ENCODE data around the gene EFNB2.

Gene EFNB2

DNA sequence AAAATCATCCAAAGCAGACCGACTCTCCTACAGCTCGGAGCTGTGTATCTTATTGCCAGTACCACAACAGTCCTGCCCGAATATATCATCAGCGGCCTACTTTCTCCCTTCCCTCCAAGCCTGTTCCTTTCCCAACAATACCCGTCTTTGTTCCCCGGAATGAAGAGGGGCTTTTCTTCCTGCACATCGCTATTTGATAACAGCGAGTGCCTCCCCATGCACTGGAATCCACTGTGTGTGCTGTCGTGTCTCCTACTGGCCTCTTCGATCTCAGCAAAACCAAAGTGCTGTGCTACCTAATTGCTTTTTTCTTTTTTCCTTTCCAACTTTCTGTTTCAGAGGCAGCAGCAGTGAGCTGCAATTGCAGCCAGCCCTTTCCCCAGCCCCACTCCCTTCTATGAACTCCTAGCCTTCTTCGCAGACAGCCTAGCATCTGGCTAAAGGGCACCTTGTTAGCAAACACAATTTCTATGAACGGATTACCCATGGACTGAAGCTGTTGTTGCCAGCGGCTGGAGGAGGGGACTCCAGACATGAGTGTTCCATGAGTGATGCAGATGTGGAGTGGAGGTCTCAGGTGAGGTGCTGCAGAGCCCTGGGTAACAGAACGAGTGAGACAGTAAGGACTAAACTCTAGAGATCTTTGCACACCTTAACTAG lies 43.4 kb downstream of the EFNB2 start:
- H3K4me3 ChIP-seq: no peak overlapping the region
- H3K27ac ChIP-seq: no peak overlapping the region

DNA sequence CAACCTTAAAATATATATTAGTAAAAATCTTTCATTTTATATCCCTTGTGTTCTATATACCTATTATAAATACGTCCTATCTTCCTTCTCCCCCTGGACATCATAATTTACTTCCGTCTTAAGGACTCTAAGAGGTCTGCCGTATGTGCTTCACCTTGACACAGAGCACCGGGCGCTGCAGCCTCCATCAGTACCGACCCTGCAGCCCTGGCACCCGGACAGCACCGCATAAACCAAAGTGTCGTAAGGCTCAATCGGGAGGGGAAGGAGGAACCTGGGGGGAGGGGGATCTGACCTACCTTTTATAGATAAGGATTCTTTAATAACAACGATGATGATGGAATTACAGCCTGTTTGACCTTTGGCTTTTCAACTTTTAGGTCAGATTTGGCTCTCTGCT lies 44.0 kb downstream of the EFNB2 start:
- H3K4me3 ChIP-seq: no peak overlapping the region
- peak overlapping the region in 1 of 21 experiments; percentile 42 for H3K27ac ChIP-seq

GRCh38 chr13:106490569-106491321 lies 44.7 kb downstream of the EFNB2 start:
- H3K27ac ChIP-seq: no peak overlapping the region
- no peak overlapping the region for H3K4me3 ChIP-seq

- Histone ChIP-seq H3K4me3 (no peak overlapping the region), H3K27ac (no peak overlapping the region)
These were observed 45.5 kb downstream of the EFNB2 start for GRCh38 chr13:106489849-106490568.

DNA sequence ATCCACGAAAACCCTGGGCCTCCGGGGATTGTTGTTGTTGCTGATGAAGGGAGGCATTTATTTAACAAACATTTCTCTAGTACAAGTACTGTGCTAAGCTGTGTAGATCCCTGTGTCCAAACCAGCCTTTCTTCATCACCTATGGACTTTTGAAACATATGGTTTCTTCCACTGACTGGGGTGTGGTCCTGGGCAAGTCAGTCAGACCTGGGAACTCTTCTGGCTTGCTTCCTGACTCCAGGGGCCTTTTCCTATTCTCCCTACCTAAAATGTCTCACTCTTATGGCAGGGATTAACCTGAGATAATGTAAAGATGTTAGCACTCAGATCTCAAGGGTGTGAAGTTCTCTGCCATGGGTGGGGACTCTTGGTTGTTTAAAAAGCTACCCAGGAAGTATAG lies 46.8 kb downstream of the EFNB2 start:
- no peak overlapping the region for H3K4me3 ChIP-seq
- H3K27ac ChIP-seq: no peak overlapping the region

DNA sequence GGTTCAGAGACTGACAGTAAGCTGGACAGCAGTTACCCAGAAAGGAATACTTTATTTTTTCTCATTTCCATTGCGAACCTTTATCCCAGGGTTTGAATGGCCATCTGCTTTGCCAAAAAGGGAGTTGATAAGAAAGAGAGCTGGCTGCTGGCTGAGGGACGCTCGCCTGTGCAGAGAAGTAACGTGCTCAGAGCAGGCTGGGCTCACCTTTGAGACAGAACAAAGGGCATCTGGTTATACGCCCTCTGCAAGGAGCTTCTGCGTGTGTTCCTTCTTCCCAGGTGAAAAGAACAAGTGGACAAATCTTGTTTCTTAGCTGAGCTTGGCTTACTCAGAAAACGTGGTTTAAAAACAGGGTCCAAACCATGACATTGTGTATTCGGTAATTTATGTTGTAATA lies 47.4 kb downstream of the EFNB2 start:
- H3K4me3 ChIP-seq: no peak overlapping the region
- no peak overlapping the region for H3K27ac ChIP-seq

DNA sequence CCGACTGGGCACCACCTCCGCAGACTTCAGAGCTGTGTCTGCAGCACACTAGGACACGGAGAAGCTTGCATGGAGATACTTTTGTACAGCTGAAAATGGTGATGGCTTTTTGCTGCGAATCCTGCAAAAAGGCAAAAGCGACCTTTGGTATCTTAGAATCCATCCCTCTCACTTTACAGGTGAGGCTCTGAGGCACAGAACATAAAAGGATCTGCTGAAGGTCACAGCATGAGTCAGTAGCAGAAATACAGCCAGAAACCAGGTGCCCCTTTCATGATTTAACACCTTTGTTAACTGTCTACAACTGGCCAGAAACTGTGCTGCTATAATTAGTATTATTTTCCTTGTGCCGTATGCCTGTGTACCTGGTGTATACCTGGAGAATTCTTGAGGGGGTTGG lies 48.3 kb downstream of the EFNB2 start:
- H3K4me3 ChIP-seq: no peak overlapping the region
- no peak overlapping the region for H3K27ac ChIP-seq

DNA sequence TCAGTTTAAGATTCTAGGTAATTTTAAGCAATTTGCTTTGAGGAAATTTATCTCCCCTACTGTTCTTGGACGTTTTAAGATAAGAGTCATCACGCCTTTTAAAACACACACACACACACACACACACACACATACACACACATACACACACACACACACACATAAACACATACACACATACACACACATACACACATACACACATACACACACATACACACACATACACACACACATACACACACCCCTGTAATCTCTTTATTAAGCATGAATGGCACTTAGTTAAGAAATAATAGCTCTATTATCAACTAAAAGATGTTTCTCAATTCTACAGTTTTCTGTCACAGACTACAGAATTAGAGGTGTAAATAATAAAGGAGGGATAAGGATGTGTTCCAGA lies 49.2 kb downstream of the EFNB2 start:
- H3K4me3 ChIP-seq: no peak overlapping the region
- no peak overlapping the region for H3K27ac ChIP-seq

DNA sequence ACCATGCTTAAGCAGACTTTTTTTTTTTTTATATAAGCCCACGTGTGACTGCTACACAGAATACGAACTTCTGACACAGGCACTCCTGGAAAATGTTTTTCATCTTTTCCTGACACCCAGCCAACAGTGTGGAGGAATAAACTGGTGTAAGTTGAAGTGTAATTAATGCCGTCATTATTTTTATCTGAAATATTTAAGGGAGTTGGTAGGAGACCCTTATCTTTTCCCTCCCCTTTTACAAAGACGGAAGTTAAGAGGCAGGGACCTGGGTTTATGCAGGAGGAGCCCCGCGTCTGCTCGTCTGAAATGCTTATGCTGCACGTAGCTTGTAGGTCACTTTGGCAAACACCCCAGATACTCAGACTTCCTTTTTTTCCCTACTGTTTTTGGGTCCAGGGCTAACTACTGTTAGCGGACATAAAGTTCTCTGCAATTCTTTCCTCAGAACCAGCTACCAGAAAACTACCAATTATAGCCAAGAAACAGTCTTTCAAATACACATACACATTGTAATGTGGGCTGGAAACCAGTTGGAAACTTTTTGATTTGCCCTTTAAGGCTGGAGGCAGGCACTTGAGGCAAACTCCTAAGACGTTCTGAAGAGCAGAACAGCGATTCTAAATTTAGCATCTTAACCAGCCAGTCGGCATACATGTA lies 50.8 kb downstream of the EFNB2 start:
- Histone ChIP-seq H3K27ac (no peak overlapping the region), H3K4me3 (no peak overlapping the region)

GRCh38 chr13:106484084-106484483 lies 51.4 kb downstream of the EFNB2 start:
- Histone ChIP-seq H3K4me3 (no peak overlapping the region), H3K27ac (no peak overlapping the region)

DNA sequence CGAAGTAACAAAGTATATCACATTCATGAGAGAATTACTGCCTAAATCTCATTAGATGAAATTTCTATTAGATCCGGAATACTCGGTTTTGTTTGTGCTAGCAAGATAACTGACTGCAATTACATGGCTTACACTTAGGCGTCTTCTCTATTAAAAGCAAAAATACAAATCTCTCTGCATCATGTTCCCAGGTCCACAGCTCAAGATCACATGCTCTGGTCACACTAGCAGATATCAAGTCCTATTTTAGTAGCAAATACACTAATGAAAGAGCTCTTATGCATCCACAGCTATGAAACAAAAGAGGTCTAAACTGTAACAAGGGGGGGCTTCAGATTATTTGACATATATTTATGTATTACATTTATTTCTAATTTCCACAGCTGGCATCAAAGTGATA lies 53.5 kb downstream of the EFNB2 start:
- H3K4me3 ChIP-seq: no peak overlapping the region
- no peak overlapping the region for H3K27ac ChIP-seq

- H3K27ac ChIP-seq: no peak overlapping the region
- no peak overlapping the region for H3K4me3 ChIP-seq
These were observed 55.0 kb downstream of the EFNB2 start for GRCh38 chr13:106480351-106480910.

DNA sequence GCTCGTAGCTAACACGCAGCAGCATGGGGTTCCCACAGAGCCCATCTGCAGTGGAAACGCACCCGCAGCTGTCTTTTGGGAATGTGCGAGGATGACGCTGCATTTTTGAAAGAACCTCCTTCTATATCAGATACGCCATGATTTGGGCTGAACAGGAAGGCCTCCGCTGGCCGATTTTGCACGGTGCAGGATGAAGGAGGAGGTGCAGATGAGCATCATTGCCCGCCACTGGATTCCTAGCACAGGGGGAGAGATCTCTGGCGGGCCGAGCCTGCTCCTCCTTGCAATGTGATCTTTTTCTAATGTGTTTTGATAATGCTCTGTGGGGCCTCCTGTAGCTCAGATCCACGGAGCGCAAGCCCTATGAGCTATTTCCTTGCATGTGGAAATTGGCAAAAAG lies 55.5 kb downstream of the EFNB2 start:
- Histone ChIP-seq H3K27ac (no peak overlapping the region), H3K4me3 (no peak overlapping the region)

DNA sequence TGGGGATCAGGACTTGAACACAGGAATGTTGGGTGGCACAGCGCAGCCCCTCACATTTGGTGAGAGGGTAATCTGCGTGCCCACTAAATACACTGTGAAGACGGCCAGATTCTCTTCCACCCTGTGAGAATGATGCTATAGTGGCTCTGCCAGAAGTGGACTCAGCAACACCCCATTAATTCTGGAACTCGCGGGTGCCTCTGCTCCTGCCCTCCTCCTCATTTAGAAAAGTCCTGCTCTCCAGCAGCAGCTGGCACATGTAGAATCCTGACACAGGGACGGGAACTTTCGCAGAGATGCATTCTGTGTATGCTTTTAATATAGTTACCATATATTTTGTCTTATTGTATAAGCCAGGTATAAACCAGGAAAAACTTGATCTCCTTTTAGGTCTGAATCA lies 57.3 kb downstream of the EFNB2 start:
- Histone ChIP-seq H3K4me3 (no peak overlapping the region), H3K27ac (no peak overlapping the region)

GRCh38 chr13:106477303-106477702 lies 58.2 kb downstream of the EFNB2 start:
- no peak overlapping the region for H3K27ac ChIP-seq
- no peak overlapping the region for H3K4me3 ChIP-seq

GRCh38 chr13:106475852-106476251 lies 59.6 kb downstream of the EFNB2 start:
- Histone ChIP-seq H3K4me3 (no peak overlapping the region), H3K27ac (no peak overlapping the region)

DNA sequence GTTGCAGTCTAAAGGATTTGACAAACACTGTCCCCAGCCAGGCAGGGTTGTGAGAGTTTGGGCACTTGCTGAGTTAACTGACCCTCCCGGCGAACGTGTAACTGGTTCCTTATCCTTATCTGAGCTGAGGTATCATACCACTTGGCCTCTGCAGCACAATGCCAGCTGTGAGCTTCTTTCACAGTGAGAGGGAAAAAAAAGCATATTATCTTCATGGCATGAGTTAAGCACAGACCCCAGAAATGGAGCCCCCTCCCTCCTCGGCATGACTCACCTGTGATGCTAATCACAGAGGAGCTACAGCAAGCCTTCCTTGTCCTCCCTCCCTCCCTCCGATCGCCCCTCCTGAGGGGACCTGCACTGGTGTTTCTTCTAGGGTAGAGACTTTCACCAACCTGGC lies 60.5 kb downstream of the EFNB2 start:
- Histone ChIP-seq H3K4me3 (no peak overlapping the region), H3K27ac (no peak overlapping the region)

GRCh38 chr13:106473154-106473553 lies 62.3 kb downstream of the EFNB2 start:
- H3K4me3 ChIP-seq: no peak overlapping the region
- H3K27ac ChIP-seq: peak overlapping the region in 1 of 21 experiments; percentile 16

DNA sequence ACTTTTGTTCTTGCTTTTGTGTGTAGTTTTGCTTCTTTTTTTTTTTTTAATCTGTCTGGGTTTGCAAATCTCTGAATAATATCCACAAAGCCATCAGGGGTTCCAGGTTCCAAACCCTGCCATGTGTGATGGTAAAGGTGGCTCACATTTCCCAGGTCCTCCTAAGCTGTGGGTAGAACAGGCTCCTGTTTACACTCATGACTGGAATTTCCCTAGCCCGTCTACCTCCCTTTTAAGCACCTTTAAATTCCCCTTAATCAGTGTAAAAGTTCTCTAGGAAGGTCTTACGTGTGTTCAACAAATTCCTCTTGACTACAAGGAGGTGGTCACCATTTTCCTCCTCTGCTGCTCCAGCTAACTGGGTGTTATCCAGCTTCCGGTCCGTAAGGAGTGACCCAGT lies 62.8 kb downstream of the EFNB2 start:
- H3K4me3 ChIP-seq: peak overlapping the region in 1 of 7 experiments; percentile 19
- H3K27ac ChIP-seq: peak overlapping the region in 1 of 21 experiments; percentile 16

GRCh38 chr13:106471957-106472543 lies 63.4 kb downstream of the EFNB2 start:
- peak overlapping the region in 1 of 7 experiments; percentile 19 for H3K4me3 ChIP-seq

More at GRCh38 chr13:106471957-106472543, 63.4 kb downstream of the EFNB2 start:
- no peak overlapping the region for H3K27ac ChIP-seq
